K562 (cell line): ENCODE results near the gene IPO9. TPM values are rescaled to one million over a fixed set of nuclear protein-coding genes. Genes with fewer than 3 reads are reported as not detected.
A peak's percentile ranks its signal among the peaks of the same experiment; 100 is the strongest.

ENCODE experiments used
- HLTF ChIP-seq: fragments of 450-650 bp; IDR thresholded peaks from 2 replicates; pipeline ENCODE4 v1.6.1; 2016
- HSF4 ChIP-seq: fragments of 250-450 bp; sonication (Bioruptor Pico); IDR thresholded peaks from 2 replicates; pipeline ENCODE4 v2.1.2; 2022; ENCODE audit warnings: mild to moderate bottlenecking, moderate library complexity, borderline replicate concordance
- MCM2 ChIP-seq: fragments of 450-650 bp; IDR thresholded peaks from 2 replicates; pipeline ENCODE4 v1.6.1; 2017; ENCODE audit warnings: low read depth, mild to moderate bottlenecking
- NR2C1 ChIP-seq, 2 experiments: fragments of 450-650 bp; IDR thresholded peaks; 2 replicates each; pipeline ENCODE4 v1.6.1; 2017; ENCODE audit warnings: mild to moderate bottlenecking in 2 of 2, antibody characterized with exemption in 1 of 2, inconsistent platforms in 1 of 2, missing compliant biosample characterization in 1 of 2, missing genetic modification characterization in 1 of 2
- TFAM ChIP-seq: fragments of 250-450 bp; sonication (Bioruptor Pico); conservative IDR thresholded peaks from 2 replicates; pipeline ENCODE4 v1.5.0; 2021; ENCODE audit warnings: mild to moderate bottlenecking, moderate library complexity
- TOE1 ChIP-seq, 2 experiments: fragments of 450-650 bp in 1 of 2; sonication (generic) in 1 of 2; formaldehyde crosslinking in 1 of 2; IDR thresholded peaks; 2 replicates each; pipeline versions ENCODE4 v1.7.1 to v1.8.0; 2016 to 2022; ENCODE audit warnings: borderline replicate concordance in 2 of 2, mild to moderate bottlenecking in 2 of 2, antibody characterized with exemption in 1 of 2, inconsistent platforms in 1 of 2, low read depth in 1 of 2, missing genetic modification reagents in 1 of 2, moderate library complexity in 1 of 2
- TRIM28 ChIP-seq: fragments of 450-650 bp; IDR thresholded peaks from 2 replicates; pipeline ENCODE4 v1.6.1; 2017
- XRCC5 ChIP-seq: fragments of 200-400 bp; formaldehyde crosslinking; IDR thresholded peaks from 2 replicates; pipeline ENCODE4 v1.6.1; 2017; ENCODE audit warnings: low read depth, mild to moderate bottlenecking, low read length
- polyA plus RNA-seq, 8 experiments: library from polyadenylated mRNA; depleted of rRNA in 4 of 8; stranded (reverse) in 5 of 8; unstranded in 3 of 8; fragments of >200 nt; fragmentation: Nextera tagmentation in 2 of 8; fragmentation: Illumina TruSeq in 1 of 8; extraction: Ambion mirVana in 2 of 8; extraction: Trizol in 1 of 8; gene quantifications; 2 replicates each; pipeline versions ENCODE4 v1.2.1 to v1.2.3, GENCODE V29; 2011 to 2014; ENCODE audit warnings: inconsistent platforms in 1 of 8, missing spikeins in 1 of 8
- total RNA-seq, 7 experiments: library from RNA; depleted of rRNA in 6 of 7; stranded (reverse); fragments of >200 nt in 6 of 7; fragmentation: Illumina TruSeq in 2 of 7; extraction: Trizol in 2 of 7; gene quantifications; 2 replicates each; pipeline versions ENCODE4 v1.2.1 to v1.2.3, GENCODE V29; 2011 to 2021; ENCODE audit warnings: low replicate concordance in 1 of 7
- TF ChIP-seq, protein P1 (sequence below), 2 experiments: fragments of 450-650 bp; formaldehyde crosslinking in 1 of 2; IDR thresholded peaks; 2 replicates each; pipeline versions ENCODE4 v1.4.0 to v1.6.1; 2014 to 2020; ENCODE audit warnings: mild to moderate bottlenecking in 2 of 2, borderline replicate concordance in 1 of 2, low read depth in 1 of 2
- TF ChIP-seq, protein P2 (sequence below): sonication (generic); formaldehyde crosslinking; IDR thresholded peaks from 2 replicates; pipeline ENCODE4 v1.9.0; 2022; ENCODE audit warnings: mild to moderate bottlenecking, missing genetic modification reagents
- TF ChIP-seq, protein P3 (sequence below): sonication (generic); formaldehyde crosslinking; IDR thresholded peaks from 2 replicates; pipeline ENCODE4 v1.8.0; 2022; ENCODE audit warnings: mild to moderate bottlenecking, low read depth, missing genetic modification reagents
- TF ChIP-seq, protein P4 (sequence below): fragments of 450-650 bp; IDR thresholded peaks from 2 replicates; pipeline ENCODE4 v1.6.1; 2018; ENCODE audit not compliant: partially characterized antibody

The IPO9 gene
- total and polyA plus RNA-seq, 9 of the 15 experiments (the other 6 are each of a cell fraction or from before 2014, with no cell fraction given): 27.9 to 78.6 (median 43.9) TPM

DNA sequence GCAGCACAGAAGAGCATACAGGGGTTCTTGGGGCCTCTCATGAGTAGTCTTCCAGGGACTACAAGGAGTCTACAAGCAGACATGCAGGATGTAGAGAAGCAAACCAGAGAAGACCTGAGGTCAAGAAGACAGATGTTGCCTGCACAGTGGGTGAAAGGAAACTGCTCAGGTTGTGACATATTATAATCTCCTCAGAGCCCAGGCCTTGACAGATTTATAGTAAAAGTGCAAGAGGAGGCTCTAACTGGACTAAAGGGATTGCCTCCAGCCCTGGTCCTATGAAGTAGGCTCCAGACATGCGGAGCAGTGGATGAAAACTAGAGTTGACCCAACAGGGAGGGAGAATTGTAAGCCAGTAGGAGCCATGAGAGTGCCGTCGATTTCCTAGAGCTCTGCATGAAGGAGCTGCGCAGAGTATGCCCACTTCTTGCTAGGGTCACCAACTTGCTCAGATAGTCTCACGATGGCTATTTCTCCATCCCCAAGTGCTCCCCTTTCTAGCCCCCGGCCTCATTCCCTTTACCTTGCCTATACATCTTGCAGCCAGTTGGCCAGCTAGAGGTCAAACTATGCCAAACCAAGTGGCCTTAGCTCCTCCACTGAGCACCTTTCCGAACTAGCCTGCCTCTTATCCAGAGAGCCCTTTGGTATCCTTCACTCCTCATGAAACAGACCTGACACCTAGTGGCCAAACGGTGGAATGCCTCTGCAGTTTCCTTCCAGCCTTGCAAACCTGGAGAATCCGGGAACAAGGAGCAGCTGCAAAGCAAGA, 36.2 kb upstream of the IPO9 start (continued):
- TF ChIP-seq HLTF (no peak), NR2C1 (IDR thresholded peaks at IDR 0.05) (no peak), NR2C1 (tag; IDR thresholded peaks at IDR 0.05) (no peak), TRIM28 (no peak), TOE1 (IDR thresholded peaks at IDR 0.05; ENCODE audit: borderline replicate concordance) (no peak), TOE1 (CRISPR knock-in tag; IDR thresholded peaks at IDR 0.05; ENCODE audit: borderline replicate concordance, low read depth) (0 out of 2 replicates have a peak, but pooled peaks have one; percentile 57), MCM2 (no peak), XRCC5 (peak; percentile 60; the same call in 1 of the 2 replicates), HSF4 (CRISPR knock-in tag) (no peak), TFAM (CRISPR knock-in tag) (no peak)
- TF ChIP-seq, protein P1, sequence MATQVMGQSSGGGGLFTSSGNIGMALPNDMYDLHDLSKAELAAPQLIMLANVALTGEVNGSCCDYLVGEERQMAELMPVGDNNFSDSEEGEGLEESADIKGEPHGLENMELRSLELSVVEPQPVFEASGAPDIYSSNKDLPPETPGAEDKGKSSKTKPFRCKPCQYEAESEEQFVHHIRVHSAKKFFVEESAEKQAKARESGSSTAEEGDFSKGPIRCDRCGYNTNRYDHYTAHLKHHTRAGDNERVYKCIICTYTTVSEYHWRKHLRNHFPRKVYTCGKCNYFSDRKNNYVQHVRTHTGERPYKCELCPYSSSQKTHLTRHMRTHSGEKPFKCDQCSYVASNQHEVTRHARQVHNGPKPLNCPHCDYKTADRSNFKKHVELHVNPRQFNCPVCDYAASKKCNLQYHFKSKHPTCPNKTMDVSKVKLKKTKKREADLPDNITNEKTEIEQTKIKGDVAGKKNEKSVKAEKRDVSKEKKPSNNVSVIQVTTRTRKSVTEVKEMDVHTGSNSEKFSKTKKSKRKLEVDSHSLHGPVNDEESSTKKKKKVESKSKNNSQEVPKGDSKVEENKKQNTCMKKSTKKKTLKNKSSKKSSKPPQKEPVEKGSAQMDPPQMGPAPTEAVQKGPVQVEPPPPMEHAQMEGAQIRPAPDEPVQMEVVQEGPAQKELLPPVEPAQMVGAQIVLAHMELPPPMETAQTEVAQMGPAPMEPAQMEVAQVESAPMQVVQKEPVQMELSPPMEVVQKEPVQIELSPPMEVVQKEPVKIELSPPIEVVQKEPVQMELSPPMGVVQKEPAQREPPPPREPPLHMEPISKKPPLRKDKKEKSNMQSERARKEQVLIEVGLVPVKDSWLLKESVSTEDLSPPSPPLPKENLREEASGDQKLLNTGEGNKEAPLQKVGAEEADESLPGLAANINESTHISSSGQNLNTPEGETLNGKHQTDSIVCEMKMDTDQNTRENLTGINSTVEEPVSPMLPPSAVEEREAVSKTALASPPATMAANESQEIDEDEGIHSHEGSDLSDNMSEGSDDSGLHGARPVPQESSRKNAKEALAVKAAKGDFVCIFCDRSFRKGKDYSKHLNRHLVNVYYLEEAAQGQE (IDR thresholded peaks at IDR 0.05; ENCODE audit: borderline replicate concordance): peak; percentile 93
- TF ChIP-seq, protein P1 (CRISPR knock-in tag; IDR thresholded peaks at IDR 0.05; ENCODE audit: low read depth): no peak
- TF ChIP-seq, protein P2, sequence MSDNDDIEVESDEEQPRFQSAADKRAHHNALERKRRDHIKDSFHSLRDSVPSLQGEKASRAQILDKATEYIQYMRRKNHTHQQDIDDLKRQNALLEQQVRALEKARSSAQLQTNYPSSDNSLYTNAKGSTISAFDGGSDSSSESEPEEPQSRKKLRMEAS (CRISPR knock-in tag): 0 out of 2 replicates have a peak, but pooled peaks have one; percentile 25
- TF ChIP-seq, protein P3, sequence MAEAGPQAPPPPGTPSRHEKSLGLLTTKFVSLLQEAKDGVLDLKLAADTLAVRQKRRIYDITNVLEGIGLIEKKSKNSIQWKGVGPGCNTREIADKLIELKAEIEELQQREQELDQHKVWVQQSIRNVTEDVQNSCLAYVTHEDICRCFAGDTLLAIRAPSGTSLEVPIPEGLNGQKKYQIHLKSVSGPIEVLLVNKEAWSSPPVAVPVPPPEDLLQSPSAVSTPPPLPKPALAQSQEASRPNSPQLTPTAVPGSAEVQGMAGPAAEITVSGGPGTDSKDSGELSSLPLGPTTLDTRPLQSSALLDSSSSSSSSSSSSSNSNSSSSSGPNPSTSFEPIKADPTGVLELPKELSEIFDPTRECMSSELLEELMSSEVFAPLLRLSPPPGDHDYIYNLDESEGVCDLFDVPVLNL: no peak
- TF ChIP-seq, protein P4, sequence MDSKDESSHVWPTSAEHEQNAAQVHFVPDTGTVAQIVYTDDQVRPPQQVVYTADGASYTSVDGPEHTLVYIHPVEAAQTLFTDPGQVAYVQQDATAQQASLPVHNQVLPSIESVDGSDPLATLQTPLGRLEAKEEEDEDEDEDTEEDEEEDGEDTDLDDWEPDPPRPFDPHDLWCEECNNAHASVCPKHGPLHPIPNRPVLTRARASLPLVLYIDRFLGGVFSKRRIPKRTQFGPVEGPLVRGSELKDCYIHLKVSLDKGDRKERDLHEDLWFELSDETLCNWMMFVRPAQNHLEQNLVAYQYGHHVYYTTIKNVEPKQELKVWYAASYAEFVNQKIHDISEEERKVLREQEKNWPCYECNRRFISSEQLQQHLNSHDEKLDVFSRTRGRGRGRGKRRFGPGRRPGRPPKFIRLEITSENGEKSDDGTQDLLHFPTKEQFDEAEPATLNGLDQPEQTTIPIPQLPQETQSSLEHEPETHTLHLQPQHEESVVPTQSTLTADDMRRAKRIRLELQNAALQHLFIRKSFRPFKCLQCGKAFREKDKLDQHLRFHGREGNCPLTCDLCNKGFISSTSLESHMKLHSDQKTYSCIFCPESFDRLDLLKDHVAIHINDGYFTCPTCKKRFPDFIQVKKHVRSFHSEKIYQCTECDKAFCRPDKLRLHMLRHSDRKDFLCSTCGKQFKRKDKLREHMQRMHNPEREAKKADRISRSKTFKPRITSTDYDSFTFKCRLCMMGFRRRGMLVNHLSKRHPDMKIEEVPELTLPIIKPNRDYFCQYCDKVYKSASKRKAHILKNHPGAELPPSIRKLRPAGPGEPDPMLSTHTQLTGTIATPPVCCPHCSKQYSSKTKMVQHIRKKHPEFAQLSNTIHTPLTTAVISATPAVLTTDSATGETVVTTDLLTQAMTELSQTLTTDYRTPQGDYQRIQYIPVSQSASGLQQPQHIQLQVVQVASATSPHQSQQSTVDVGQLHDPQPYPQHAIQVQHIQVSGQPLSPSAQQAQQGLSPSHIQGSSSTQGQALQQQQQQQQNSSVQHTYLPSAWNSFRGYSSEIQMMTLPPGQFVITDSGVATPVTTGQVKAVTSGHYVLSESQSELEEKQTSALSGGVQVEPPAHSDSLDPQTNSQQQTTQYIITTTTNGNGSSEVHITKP: no peak
